ENCODE results near the gene ZFPM1.

Gene ZFPM1

GRCh38 chr16:88440686-88441405 is 12.2 kb upstream of the ZFPM1 start:
- no peak overlapping the region for H3K27ac ChIP-seq (replicated peaks)
- no peak for DNase-seq (ENCODE audit: low read depth in 1 of 2, low spot score in 1 of 2)
- H3K27me3 ChIP-seq (ENCODE audit: insufficient read depth, poor library complexity, severe bottlenecking) = peaks cover 2% of the 10 kb centered on the region
- H3K4me3 ChIP-seq (replicated peaks; ENCODE audit: insufficient read depth, low read length) = no peak overlapping the region
- no peak for TF ChIP-seq REST (IDR thresholded peaks at IDR 0.05; ENCODE audit: insufficient replicate concordance, low read depth)

- TF ChIP-seq GABPA (IDR thresholded peaks at IDR 0.05; ENCODE audit: low read depth) (no peak), SPI1 (IDR thresholded peaks at IDR 0.05; ENCODE audit: borderline replicate concordance, low read depth) (no peak), CTCF (IDR thresholded peaks at IDR 0.05; ENCODE audit: insufficient read depth, low read length) (no peak)
- no peak overlapping the region for H3K4me3 ChIP-seq (replicated peaks; ENCODE audit: insufficient read depth, low read length)
- peaks cover 2% of the 10 kb centered on the region for H3K27me3 ChIP-seq (ENCODE audit: insufficient read depth, poor library complexity, severe bottlenecking)
- no peak overlapping the region for H3K27ac ChIP-seq (replicated peaks)
- no peak for DNase-seq (ENCODE audit: low read depth in 1 of 2, low spot score in 1 of 2)
These were observed 11.6 kb upstream of the ZFPM1 start for GRCh38 chr16:88441460-88441859.

GRCh38 chr16:88442383-88442726 is 10.7 kb upstream of the ZFPM1 start:
- TF ChIP-seq GABPA (IDR thresholded peaks at IDR 0.05; ENCODE audit: low read depth) (no peak), CTCF (IDR thresholded peaks at IDR 0.05; ENCODE audit: insufficient read depth, low read length) (no peak), SPI1 (IDR thresholded peaks at IDR 0.05; ENCODE audit: borderline replicate concordance, low read depth) (no peak), POLR2AphosphoS5 (IDR thresholded peaks at IDR 0.05; ENCODE audit: low read depth) (no peak), REST (IDR thresholded peaks at IDR 0.05; ENCODE audit: insufficient replicate concordance, low read depth) (no peak)
- H3K27me3 ChIP-seq (ENCODE audit: insufficient read depth, poor library complexity, severe bottlenecking) = peaks cover 2% of the 10 kb centered on the region
- H3K4me3 ChIP-seq (replicated peaks; ENCODE audit: insufficient read depth, low read length) = no peak overlapping the region

GRCh38 chr16:88442727-88443576 is 10.1 kb upstream of the ZFPM1 start:
- H3K27me3 ChIP-seq (ENCODE audit: insufficient read depth, poor library complexity, severe bottlenecking) = peaks cover 2% of the 10 kb centered on the region
- peak in 1 of 2 experiments; percentile 30 for DNase-seq (ENCODE audit: low read depth in 1 of 2, low spot score in 1 of 2)
- peak; percentile 20 for TF ChIP-seq CTCF (IDR thresholded peaks at IDR 0.05; ENCODE audit: insufficient read depth, low read length)
- TF ChIP-seq POLR2AphosphoS5 (IDR thresholded peaks at IDR 0.05; ENCODE audit: low read depth) = no peak
- H3K27ac ChIP-seq (replicated peaks) = no peak overlapping the region
- H3K4me3 ChIP-seq (replicated peaks; ENCODE audit: insufficient read depth, low read length) = no peak overlapping the region

More at GRCh38 chr16:88442383-88442726, 10.7 kb upstream of the ZFPM1 start:
- DNase-seq (ENCODE audit: low read depth in 1 of 2, low spot score in 1 of 2) = no peak
- no peak overlapping the region for H3K27ac ChIP-seq (replicated peaks)

All from HL-60 (cell line).